ENCODE data around the gene VGLL4. TPM values are rescaled to one million over a fixed set of nuclear protein-coding genes. Genes with fewer than 3 reads are reported as not detected.

Gene VGLL4
- polyA plus RNA-seq, 1 donor (not counting 4 experiments of a cell fraction or from before 2014, with no cell fraction given), result 32.6 TPM

DNA sequence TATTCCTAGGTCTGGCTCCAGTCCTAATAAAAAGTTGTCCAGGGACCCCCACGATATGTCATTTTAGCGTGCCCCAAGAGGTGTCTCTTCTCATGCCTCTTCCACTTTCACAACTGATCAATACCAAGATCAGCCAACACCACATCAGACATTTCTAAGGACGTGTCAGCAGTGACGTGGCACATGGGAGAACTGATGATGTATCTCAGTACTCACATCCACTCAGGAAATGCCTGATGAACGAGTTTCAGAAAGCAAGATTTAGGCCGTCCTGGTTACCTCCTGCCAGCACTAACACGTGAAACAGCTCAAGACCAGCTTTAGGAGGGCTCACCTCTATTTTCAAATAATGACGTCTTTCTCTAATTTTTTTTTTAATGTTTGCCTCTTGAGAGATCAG is 19.6 kb downstream of the VGLL4 start:
- TF ChIP-seq EZH2 (IDR thresholded peaks at IDR 0.05; ENCODE audit: low read length), result no peak
- TF ChIP-seq, protein P1, sequence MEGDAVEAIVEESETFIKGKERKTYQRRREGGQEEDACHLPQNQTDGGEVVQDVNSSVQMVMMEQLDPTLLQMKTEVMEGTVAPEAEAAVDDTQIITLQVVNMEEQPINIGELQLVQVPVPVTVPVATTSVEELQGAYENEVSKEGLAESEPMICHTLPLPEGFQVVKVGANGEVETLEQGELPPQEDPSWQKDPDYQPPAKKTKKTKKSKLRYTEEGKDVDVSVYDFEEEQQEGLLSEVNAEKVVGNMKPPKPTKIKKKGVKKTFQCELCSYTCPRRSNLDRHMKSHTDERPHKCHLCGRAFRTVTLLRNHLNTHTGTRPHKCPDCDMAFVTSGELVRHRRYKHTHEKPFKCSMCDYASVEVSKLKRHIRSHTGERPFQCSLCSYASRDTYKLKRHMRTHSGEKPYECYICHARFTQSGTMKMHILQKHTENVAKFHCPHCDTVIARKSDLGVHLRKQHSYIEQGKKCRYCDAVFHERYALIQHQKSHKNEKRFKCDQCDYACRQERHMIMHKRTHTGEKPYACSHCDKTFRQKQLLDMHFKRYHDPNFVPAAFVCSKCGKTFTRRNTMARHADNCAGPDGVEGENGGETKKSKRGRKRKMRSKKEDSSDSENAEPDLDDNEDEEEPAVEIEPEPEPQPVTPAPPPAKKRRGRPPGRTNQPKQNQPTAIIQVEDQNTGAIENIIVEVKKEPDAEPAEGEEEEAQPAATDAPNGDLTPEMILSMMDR (optimal IDR thresholded peaks at IDR 0.05 in 1 of 3, IDR thresholded peaks at IDR 0.05 in 1 of 3, conservative IDR thresholded peaks at IDR 0.05 in 1 of 3; ENCODE audit: extremely low read depth in 1 of 3, insufficient read depth in 2 of 3, low read length in 3 of 3), result no peak
- H3K4me3 ChIP-seq (ENCODE audit: control insufficient read depth in 2 of 3, extremely low read depth in 1 of 3, insufficient read depth in 2 of 3, low read depth in 1 of 3, low read length in 3 of 3), result no peak overlapping the region
- no peaks in the 10 kb centered on the region for H3K27me3 ChIP-seq (ENCODE audit: control insufficient read depth, extremely low read depth, insufficient read depth, low read length)
- H4K20me1 ChIP-seq (ENCODE audit: control insufficient read depth, extremely low read depth, insufficient read depth, low read length), result peaks cover 2% of the 10 kb centered on the region
- DNase-seq (ENCODE audit: low read depth, low spot score) (no peak), FAIRE-seq (no peak)
- no peak overlapping the region for H3K4me2 ChIP-seq (ENCODE audit: control insufficient read depth, extremely low read depth, insufficient read depth, low read depth, low read length)
- no peak overlapping the region for H2AFZ ChIP-seq (ENCODE audit: control insufficient read depth, low read length)
- peaks cover 3% of the 10 kb centered on the region in 2 experiments for H3K36me3 ChIP-seq (ENCODE audit: control insufficient read depth in 2 of 2, extremely low read depth in 1 of 2, insufficient read depth in 2 of 2, low read length in 2 of 2)
- H3K27ac ChIP-seq (ENCODE audit: control insufficient read depth, insufficient read depth, low read length), result no peak overlapping the region
- H3K9me3 ChIP-seq (ENCODE audit: control insufficient read depth, low read depth, low read length), result no peaks in the 10 kb centered on the region
- H3K79me2 ChIP-seq (ENCODE audit: control insufficient read depth, insufficient read depth, low read length), result peaks cover 86% of the 10 kb centered on the region
- dilution Hi-C loops (cut with MboI; ENCODE audit: extremely low pct_ligation_motif_present, low sequenced_read_pairs), result no loop called here
- H3K9ac ChIP-seq (ENCODE audit: control insufficient read depth, extremely low read depth, insufficient read depth, low read length), result no peak overlapping the region
- no peaks in the 10 kb centered on the region for H3K9me1 ChIP-seq (ENCODE audit: control insufficient read depth, extremely low read depth, insufficient read depth, low read length)
- H3K4me1 ChIP-seq (ENCODE audit: control insufficient read depth, extremely low read depth, insufficient read depth, low read length), result peaks cover 4% of the 10 kb centered on the region

- Histone ChIP-seq H3K4me1 (ENCODE audit: control insufficient read depth, extremely low read depth, insufficient read depth, low read length) (peaks cover 4% of the 10 kb centered on the region), H3K9ac (ENCODE audit: control insufficient read depth, extremely low read depth, insufficient read depth, low read length) (no peak overlapping the region), H3K9me3 (ENCODE audit: control insufficient read depth, low read depth, low read length) (no peaks in the 10 kb centered on the region), H3K27ac (ENCODE audit: control insufficient read depth, insufficient read depth, low read length) (no peak overlapping the region), H3K27me3 (ENCODE audit: control insufficient read depth, extremely low read depth, insufficient read depth, low read length) (no peaks in the 10 kb centered on the region), H3K79me2 (ENCODE audit: control insufficient read depth, insufficient read depth, low read length) (peaks cover 81% of the 10 kb centered on the region), H3K36me3 (ENCODE audit: control insufficient read depth in 2 of 2, extremely low read depth in 1 of 2, insufficient read depth in 2 of 2, low read length in 2 of 2) (peaks cover 3% of the 10 kb centered on the region in 2 experiments), H3K4me3 (ENCODE audit: control insufficient read depth in 2 of 3, extremely low read depth in 1 of 3, insufficient read depth in 2 of 3, low read depth in 1 of 3, low read length in 3 of 3) (no peak overlapping the region), H2AFZ (ENCODE audit: control insufficient read depth, low read length) (no peak overlapping the region), H3K4me2 (ENCODE audit: control insufficient read depth, extremely low read depth, insufficient read depth, low read depth, low read length) (no peak overlapping the region), H3K9me1 (ENCODE audit: control insufficient read depth, extremely low read depth, insufficient read depth, low read length) (no peaks in the 10 kb centered on the region), H4K20me1 (ENCODE audit: control insufficient read depth, extremely low read depth, insufficient read depth, low read length) (peaks cover 2% of the 10 kb centered on the region)
- no peak for FAIRE-seq
- TF ChIP-seq, protein P1 (optimal IDR thresholded peaks at IDR 0.05 in 1 of 3, IDR thresholded peaks at IDR 0.05 in 1 of 3, conservative IDR thresholded peaks at IDR 0.05 in 1 of 3; ENCODE audit: extremely low read depth in 1 of 3, insufficient read depth in 2 of 3, low read length in 3 of 3), result no peak
- no peak for TF ChIP-seq EZH2 (IDR thresholded peaks at IDR 0.05; ENCODE audit: low read length)
- no peak for DNase-seq (ENCODE audit: low read depth, low spot score)
- dilution Hi-C loops (cut with MboI; ENCODE audit: extremely low pct_ligation_motif_present, low sequenced_read_pairs), result no loop called here
Measured at GRCh38 chr3:11622586-11623550, 20.8 kb downstream of the VGLL4 start.

Measured in keratinocyte (primary cell).